Peyer's patch (tissue), 4 donors: Measurements from ENCODE around the gene CCDC85B.

Experiments
- POLR2A ChIP-seq, 2 donors: fragments of 450-650 bp; IDR thresholded peaks; one replicate each; pipeline ENCODE4 v1.5.1; 2017; ENCODE audit warnings: antibody characterized with exemption in 2 of 2, mild to moderate bottlenecking in 2 of 2, moderate library complexity in 2 of 2
- TF ChIP-seq, protein P1 (sequence below), 6 experiments: fragments of 450-650 bp in 4 of 6; fragments of 200-600 bp in 2 of 6; sonication (generic) in 1 of 6; IDR thresholded peaks; one replicate each; pipeline ENCODE4 v1.5.1; 2017 to 2019; ENCODE audit warnings: antibody characterized with exemption in 6 of 6, mild to moderate bottlenecking in 3 of 6, moderate library complexity in 1 of 6

DNA sequence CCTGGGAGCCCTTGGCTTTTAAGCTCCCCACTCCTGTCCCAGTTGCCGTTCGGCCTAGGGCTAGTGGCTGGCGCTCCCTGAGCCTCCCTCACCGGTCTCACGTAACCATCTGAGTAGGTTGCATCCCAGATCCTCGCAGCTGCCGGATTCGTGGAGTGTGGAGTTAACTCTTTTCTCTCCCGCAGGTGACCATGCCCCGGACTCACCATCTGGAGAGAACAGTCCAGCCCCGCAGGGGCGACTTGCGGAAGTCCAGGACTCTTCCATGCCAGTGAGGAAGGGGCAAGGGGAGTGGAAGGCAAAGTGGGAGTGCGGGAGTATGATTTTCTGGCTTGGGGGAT is 29.3 kb upstream of the CCDC85B start:
- TF ChIP-seq, protein P1, sequence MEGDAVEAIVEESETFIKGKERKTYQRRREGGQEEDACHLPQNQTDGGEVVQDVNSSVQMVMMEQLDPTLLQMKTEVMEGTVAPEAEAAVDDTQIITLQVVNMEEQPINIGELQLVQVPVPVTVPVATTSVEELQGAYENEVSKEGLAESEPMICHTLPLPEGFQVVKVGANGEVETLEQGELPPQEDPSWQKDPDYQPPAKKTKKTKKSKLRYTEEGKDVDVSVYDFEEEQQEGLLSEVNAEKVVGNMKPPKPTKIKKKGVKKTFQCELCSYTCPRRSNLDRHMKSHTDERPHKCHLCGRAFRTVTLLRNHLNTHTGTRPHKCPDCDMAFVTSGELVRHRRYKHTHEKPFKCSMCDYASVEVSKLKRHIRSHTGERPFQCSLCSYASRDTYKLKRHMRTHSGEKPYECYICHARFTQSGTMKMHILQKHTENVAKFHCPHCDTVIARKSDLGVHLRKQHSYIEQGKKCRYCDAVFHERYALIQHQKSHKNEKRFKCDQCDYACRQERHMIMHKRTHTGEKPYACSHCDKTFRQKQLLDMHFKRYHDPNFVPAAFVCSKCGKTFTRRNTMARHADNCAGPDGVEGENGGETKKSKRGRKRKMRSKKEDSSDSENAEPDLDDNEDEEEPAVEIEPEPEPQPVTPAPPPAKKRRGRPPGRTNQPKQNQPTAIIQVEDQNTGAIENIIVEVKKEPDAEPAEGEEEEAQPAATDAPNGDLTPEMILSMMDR (IDR thresholded peaks at IDR 0.05): no peak
- no peak for TF ChIP-seq POLR2A (IDR thresholded peaks at IDR 0.05)
